Nephron (organoid): ENCODE data around the gene NRF1.

Experiments
- H3K27ac Mint-ChIP-seq, 3 experiments: 2 replicates each; pipeline ENCODE4 v1.8.0; 2020; ENCODE audit warnings: mixed read lengths in 3 of 3, mild to moderate bottlenecking in 2 of 3, moderate library complexity in 1 of 3
- H3K27me3 Mint-ChIP-seq: 2 replicates; pipeline ENCODE4 v1.8.0; 2021; ENCODE audit warnings: low read depth, mild to moderate bottlenecking, moderate library complexity, mixed read lengths
- H3K36me3 Mint-ChIP-seq: 2 replicates; pipeline ENCODE4 v1.8.0; 2020; ENCODE audit warnings: low read depth, mixed read lengths
- H3K4me1 Mint-ChIP-seq: 2 replicates; pipeline ENCODE4 v1.8.0; 2020; ENCODE audit warnings: mixed read lengths
- H3K4me3 Mint-ChIP-seq, 3 experiments: 2 replicates each; pipeline ENCODE4 v1.8.0; 2020; ENCODE audit warnings: mild to moderate bottlenecking in 3 of 3, mixed read lengths in 3 of 3, moderate library complexity in 2 of 3
- H3K9me3 Mint-ChIP-seq: 2 replicates; pipeline ENCODE4 v1.8.0; 2020; ENCODE audit warnings: mixed read lengths
- CTCF ChIP-seq, 3 experiments: fragments of 200-600 bp; sonication (generic); IDR thresholded peaks; one replicate each; pipeline ENCODE4 v1.5.0; 2021; ENCODE audit warnings: antibody characterized with exemption in 3 of 3; ENCODE audit not compliant: unreplicated experiment in 3 of 3

Gene NRF1

GRCh38 chr7:129798616-129799349, 187.3 kb downstream of the NRF1 start:
- no peak for TF ChIP-seq CTCF (IDR thresholded peaks at IDR 0.05; ENCODE audit: unreplicated experiment in 3 of 3)
- Mint-ChIP-seq H3K27ac (peak overlapping the region in 2 of 3 experiments; percentile 21 to 59), H3K4me1 (peaks cover 24% of the 10 kb centered on the region), H3K9me3 (no peaks in the 10 kb centered on the region), H3K36me3 (no peaks in the 10 kb centered on the region), H3K4me3 (no peak overlapping the region), H3K27me3 (peaks cover 11% of the 10 kb centered on the region)

- no peak for TF ChIP-seq CTCF (IDR thresholded peaks at IDR 0.05; ENCODE audit: unreplicated experiment in 3 of 3)
- Mint-ChIP-seq H3K4me1 (peaks cover 24% of the 10 kb centered on the region), H3K36me3 (no peaks in the 10 kb centered on the region), H3K9me3 (no peaks in the 10 kb centered on the region), H3K27me3 (peaks cover 7% of the 10 kb centered on the region), H3K4me3 (no peak overlapping the region), H3K27ac (no peak overlapping the region)
Measured at GRCh38 chr7:129799350-129799955, 187.9 kb downstream of the NRF1 start.

DNA sequence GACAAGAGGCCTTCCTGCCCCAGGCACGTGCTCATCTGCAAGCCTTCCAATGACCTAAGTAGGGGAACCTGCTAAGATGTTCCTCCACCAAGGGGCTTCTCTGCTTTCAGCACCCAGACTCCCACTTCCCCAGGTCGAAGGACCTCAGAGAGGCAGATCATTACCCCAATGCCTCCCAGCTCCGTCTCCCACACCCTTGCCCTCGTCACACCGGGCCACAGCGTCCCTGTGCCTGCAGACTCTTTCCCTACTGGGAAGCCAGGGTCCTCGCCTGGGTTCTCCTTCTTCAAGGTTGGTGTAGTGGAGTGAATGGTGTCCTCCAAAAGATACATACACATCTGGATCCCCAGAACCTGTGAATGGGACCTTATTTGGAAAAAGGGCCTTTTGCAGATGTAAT, 189.4 kb downstream of the NRF1 start:
- no peaks in the 10 kb centered on the region for H3K36me3 Mint-ChIP-seq
- no peak overlapping the region for H3K27ac Mint-ChIP-seq
- no peak overlapping the region for H3K4me3 Mint-ChIP-seq
- peaks cover 24% of the 10 kb centered on the region for H3K4me1 Mint-ChIP-seq
- peaks cover 6% of the 10 kb centered on the region for H3K27me3 Mint-ChIP-seq
- no peaks in the 10 kb centered on the region for H3K9me3 Mint-ChIP-seq
- TF ChIP-seq CTCF (IDR thresholded peaks at IDR 0.05; ENCODE audit: unreplicated experiment in 3 of 3) = no peak

- H3K4me1 Mint-ChIP-seq = peaks cover 24% of the 10 kb centered on the region
Measured at GRCh38 chr7:129801882-129802281, 190.4 kb downstream of the NRF1 start.

DNA sequence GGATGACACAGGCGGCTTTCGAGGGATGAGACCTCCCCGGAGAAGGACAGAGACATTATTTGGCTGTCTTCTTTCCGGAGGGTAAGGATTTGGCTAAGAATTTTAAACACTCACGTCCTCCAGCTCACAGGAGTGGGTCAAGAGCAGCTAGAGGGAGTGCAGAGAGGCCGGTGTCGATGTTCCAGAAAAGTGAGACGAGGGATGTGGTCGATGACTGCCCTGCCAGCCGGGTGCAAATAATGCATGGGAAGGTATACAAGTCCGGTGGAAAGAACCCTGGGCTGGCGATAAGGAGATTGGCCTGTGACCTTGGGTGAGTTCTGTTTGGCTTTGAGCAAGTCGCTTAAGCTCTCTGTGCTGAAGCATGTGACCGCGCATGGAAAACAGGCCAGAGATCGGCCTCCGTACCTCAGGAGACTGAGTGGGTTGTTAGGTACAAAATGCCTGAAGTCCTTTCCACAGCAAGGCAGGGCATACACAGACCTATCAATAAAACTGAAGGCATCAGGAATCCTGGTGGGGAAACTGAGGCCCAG, 192.1 kb downstream of the NRF1 start:
- Mint-ChIP-seq H3K4me3 (no peak overlapping the region), H3K36me3 (no peaks in the 10 kb centered on the region), H3K27me3 (peaks cover 6% of the 10 kb centered on the region), H3K27ac (no peak overlapping the region), H3K4me1 (peaks cover 9% of the 10 kb centered on the region), H3K9me3 (no peaks in the 10 kb centered on the region)
- TF ChIP-seq CTCF (IDR thresholded peaks at IDR 0.05; ENCODE audit: unreplicated experiment in 3 of 3) = no peak

More at GRCh38 chr7:129801882-129802281, 190.4 kb downstream of the NRF1 start:
- Mint-ChIP-seq H3K36me3 (no peaks in the 10 kb centered on the region), H3K27ac (no peak overlapping the region), H3K4me3 (no peak overlapping the region), H3K9me3 (no peaks in the 10 kb centered on the region), H3K27me3 (peaks cover 6% of the 10 kb centered on the region)
- TF ChIP-seq CTCF (IDR thresholded peaks at IDR 0.05; ENCODE audit: unreplicated experiment in 3 of 3) = no peak
